Immature natural killer cell (primary cell): ENCODE measurements around the gene IGF2. TPM values are rescaled to one million over a fixed set of nuclear protein-coding genes. Genes with fewer than 3 reads are reported as not detected.

Experiments
- DNase-seq, 3 donors: peaks; one replicate each; pipeline ENCODE4 v3.0.0; 2022; ENCODE audit warnings: mixed read lengths in 1 of 3
- H3K27ac Mint-ChIP-seq, 6 donors: one replicate each; pipeline ENCODE4 v1.8.0; 2020; ENCODE audit warnings: mixed read lengths in 6 of 6, mild to moderate bottlenecking in 5 of 6, inconsistent platforms in 4 of 6, moderate library complexity in 3 of 6
- H3K27me3 Mint-ChIP-seq, 3 donors: one replicate each; pipeline ENCODE4 v1.8.0; 2020 to 2021; ENCODE audit warnings: low read depth in 3 of 3, mild to moderate bottlenecking in 3 of 3, mixed read lengths in 3 of 3, moderate library complexity in 3 of 3, inconsistent platforms in 1 of 3
- H3K36me3 Mint-ChIP-seq, 3 donors: one replicate each; pipeline ENCODE4 v1.8.0; 2020; ENCODE audit warnings: mixed read lengths in 3 of 3, inconsistent platforms in 2 of 3, mild to moderate bottlenecking in 2 of 3
- H3K4me1 Mint-ChIP-seq, 2 donors: one replicate each; pipeline ENCODE4 v1.8.0; 2020; ENCODE audit warnings: inconsistent platforms in 2 of 2, mild to moderate bottlenecking in 2 of 2, mixed read lengths in 2 of 2, moderate library complexity in 1 of 2
- H3K4me3 Mint-ChIP-seq, 5 donors: one replicate each; pipeline ENCODE4 v1.8.0; 2020; ENCODE audit warnings: mild to moderate bottlenecking in 5 of 5, mixed read lengths in 5 of 5, inconsistent platforms in 3 of 5, moderate library complexity in 3 of 5
- H3K9me3 Mint-ChIP-seq, 6 donors: one replicate each; pipeline ENCODE4 v1.8.0; 2020; ENCODE audit warnings: mild to moderate bottlenecking in 6 of 6, mixed read lengths in 6 of 6, inconsistent platforms in 4 of 6, moderate library complexity in 3 of 6
- polyA plus RNA-seq, 3 donors: library from polyadenylated mRNA; unstranded; fragments of 300-500 nt; fragmentation: Illumina TruSeq; gene quantifications; one replicate each; pipeline ENCODE4 v1.2.3, GENCODE V29; 2021

The IGF2 gene
- polyA plus RNA-seq, 3 donors from 2014 or later = not detected

DNA sequence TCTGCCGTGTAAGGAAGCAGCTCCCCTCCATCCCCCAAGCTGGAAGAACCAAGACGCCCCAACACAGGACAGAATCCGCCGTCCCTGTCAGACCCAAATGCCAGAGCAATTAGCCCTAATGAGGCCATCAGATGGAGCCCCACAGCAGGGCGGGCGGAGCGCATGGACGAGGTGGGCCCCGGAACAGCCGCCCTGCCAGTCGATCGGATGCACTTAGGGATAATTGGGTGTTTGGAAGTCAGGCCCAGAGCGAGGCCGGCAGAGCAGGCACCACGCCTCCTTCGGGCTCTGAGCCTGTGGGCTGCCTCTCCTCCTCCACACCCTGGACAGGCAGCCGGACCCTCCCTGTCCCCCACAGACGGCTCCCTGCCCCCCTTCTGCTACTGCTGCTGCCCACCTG is 37.9 kb upstream of the IGF2 start:
- Mint-ChIP-seq H3K27ac (no peak overlapping the region), H3K36me3 (no peaks in the 10 kb centered on the region), H3K4me1 (no peaks in the 10 kb centered on the region), H3K9me3 (no peaks in the 10 kb centered on the region), H3K27me3 (peaks cover 0 to 1% (median 0%) of the 10 kb centered on the region in 3 donors), H3K4me3 (no peak overlapping the region)
- DNase-seq = no peak

DNA sequence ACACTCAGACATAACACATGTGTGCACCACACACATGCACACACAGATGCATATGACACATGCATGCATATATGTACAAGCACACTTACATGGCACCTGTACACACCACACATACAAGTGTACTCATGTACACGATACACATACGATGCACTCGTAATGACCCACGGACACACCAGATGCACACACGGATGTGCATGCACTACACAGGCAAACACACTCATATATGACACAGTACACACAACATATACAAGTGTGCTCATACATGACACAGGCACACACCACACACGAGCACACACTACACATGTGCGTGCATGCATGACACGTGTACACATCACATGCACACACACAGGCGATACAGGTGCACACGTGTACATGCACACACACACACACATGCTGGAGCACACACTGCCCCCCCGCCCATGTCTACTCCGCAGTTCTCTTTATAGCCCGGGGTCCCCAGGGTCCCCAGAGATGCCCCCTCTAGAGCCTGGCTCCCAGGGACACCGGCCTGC is 37.3 kb upstream of the IGF2 start:
- Mint-ChIP-seq H3K4me1 (no peaks in the 10 kb centered on the region), H3K27ac (no peak overlapping the region), H3K27me3 (peaks cover 0 to 1% (median 0%) of the 10 kb centered on the region in 3 donors)

DNA sequence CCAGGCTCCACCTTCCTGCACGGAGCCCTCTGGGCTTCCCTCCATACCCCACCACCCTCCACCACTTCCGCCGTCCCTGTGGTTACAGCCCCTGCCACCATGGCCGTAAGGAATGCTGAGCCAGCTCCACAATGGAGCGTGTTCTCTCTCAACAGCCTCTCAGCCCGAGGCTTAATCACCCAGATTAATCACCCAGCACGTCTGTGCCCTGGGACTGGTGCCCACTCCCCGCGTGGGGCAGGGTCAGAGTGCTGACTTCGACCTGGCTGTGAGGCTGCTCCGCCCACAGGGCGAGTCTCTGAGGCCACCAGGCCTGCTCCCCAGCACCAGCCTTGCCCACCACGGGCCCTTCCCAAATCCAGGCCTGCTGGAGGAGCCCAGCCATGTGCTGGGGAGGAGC is 36.5 kb upstream of the IGF2 start:
- no peaks in the 10 kb centered on the region for H3K36me3 Mint-ChIP-seq
- H3K4me3 Mint-ChIP-seq = no peak overlapping the region
- H3K4me1 Mint-ChIP-seq = no peaks in the 10 kb centered on the region
- H3K9me3 Mint-ChIP-seq = no peaks in the 10 kb centered on the region
- H3K27me3 Mint-ChIP-seq = peaks cover 0 to 1% (median 0%) of the 10 kb centered on the region in 3 donors
- DNase-seq = no peak
- H3K27ac Mint-ChIP-seq = no peak overlapping the region

More for the DNA sequence above, 37.3 kb upstream of the IGF2 start:
- no peak for DNase-seq
- Mint-ChIP-seq H3K36me3 (no peaks in the 10 kb centered on the region), H3K4me3 (no peak overlapping the region), H3K9me3 (no peaks in the 10 kb centered on the region)

DNA sequence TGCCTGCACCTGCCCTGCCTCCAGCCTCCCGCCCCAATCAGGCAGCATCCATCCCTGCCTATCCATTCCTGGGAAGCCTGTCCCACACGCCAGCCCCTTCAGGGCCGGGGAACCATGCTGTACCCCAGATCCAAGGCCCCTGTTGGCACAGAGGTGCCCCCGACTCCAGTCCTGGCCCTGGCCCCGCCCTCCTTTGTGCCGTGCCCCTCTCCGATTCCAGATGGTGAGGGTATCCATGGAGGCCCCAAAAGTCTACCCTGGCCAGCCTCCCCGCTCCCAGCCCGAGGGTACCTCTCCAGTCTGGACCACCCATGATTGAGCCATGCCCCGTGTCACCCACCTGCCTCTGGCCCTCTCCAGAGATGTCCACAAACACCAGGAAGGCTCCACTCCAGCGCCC is 35.2 kb upstream of the IGF2 start:
- Mint-ChIP-seq H3K36me3 (no peaks in the 10 kb centered on the region), H3K27ac (no peak overlapping the region), H3K4me3 (no peak overlapping the region), H3K9me3 (no peaks in the 10 kb centered on the region), H3K27me3 (peaks cover 0 to 1% (median 0%) of the 10 kb centered on the region in 3 donors), H3K4me1 (no peaks in the 10 kb centered on the region)
- no peak for DNase-seq

DNA sequence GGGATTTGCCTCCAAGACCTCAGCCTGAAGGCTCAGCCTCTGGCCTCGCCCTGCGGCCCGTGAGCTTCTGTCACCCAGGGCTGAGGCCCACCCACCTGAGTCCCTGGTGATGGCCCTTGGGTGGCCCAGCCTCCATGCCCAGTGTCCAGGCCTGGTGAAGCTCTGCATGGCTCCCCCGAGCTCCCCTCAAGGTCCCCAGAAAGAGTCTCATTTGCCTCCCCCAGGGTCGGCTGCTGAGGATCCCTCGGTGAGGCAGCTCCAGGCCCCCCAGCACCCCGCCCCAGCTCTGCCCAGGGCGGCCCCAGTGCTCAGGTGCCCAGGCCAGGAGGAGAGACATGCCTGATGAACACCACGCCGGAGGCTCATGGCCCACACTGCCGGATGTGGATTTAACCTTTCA is 34.6 kb upstream of the IGF2 start:
- no peak overlapping the region for H3K27ac Mint-ChIP-seq
- no peaks in the 10 kb centered on the region for H3K36me3 Mint-ChIP-seq
- DNase-seq = no peak
- H3K4me3 Mint-ChIP-seq = no peak overlapping the region
- no peaks in the 10 kb centered on the region for H3K9me3 Mint-ChIP-seq
- H3K4me1 Mint-ChIP-seq = no peaks in the 10 kb centered on the region
- peaks cover 0 to 1% (median 0%) of the 10 kb centered on the region in 3 donors for H3K27me3 Mint-ChIP-seq

DNA sequence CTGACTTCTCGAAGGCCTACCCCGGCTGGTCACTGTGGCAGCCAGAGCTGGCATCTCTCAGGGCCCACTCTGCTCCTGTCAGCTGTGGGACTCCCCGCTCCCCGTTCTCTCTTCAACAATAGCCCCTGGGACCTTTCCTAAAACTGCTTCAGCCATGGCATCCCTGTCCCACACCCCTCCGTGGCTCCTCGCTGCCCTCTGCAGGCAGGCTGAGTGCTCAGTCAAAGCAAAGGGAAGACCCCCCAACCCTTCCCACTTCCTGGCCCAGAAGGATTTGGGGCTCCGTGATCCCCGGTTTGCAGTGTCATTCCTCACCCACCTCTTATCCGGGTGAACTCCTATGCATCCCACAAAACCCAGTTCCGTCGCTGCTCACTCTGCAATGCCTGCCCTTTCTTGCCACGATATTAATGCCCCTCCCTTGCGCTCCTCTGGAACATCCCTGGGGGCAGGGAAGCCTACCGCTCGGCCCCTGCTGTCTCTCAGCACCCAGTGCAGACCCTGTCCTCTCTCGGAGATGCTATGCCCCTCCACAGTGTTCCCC is 34.0 kb upstream of the IGF2 start:
- Mint-ChIP-seq H3K27ac (no peak overlapping the region), H3K9me3 (no peaks in the 10 kb centered on the region), H3K36me3 (no peaks in the 10 kb centered on the region), H3K27me3 (peaks cover 0 to 1% (median 0%) of the 10 kb centered on the region in 3 donors), H3K4me1 (no peaks in the 10 kb centered on the region), H3K4me3 (no peak overlapping the region)
- no peak for DNase-seq

DNA sequence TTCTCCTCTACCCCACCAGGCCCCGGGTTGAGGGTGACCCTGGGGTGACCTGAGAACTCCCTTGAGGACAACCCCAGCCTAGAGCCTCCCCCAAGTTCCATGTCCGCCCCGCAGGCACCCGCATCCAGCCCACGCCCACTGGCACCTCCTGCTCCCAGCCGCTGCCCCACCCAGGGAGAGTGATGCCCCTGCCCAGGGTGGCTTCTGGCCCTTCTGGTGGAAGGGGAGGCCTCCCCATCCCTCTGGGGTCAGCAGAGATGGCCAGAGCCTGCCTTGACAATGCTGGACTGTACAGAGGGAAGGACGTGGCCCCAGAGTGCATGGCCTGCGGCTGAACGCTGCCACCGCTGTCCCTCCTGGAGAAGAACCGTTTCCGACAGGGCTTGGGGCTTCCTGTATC is 33.5 kb upstream of the IGF2 start:
- no peak for DNase-seq
- no peaks in the 10 kb centered on the region for H3K9me3 Mint-ChIP-seq
- H3K36me3 Mint-ChIP-seq = no peaks in the 10 kb centered on the region
- no peak overlapping the region for H3K27ac Mint-ChIP-seq
- no peaks in the 10 kb centered on the region for H3K4me1 Mint-ChIP-seq
- no peak overlapping the region for H3K4me3 Mint-ChIP-seq
- H3K27me3 Mint-ChIP-seq = peaks cover 0 to 1% (median 0%) of the 10 kb centered on the region in 3 donors

DNA sequence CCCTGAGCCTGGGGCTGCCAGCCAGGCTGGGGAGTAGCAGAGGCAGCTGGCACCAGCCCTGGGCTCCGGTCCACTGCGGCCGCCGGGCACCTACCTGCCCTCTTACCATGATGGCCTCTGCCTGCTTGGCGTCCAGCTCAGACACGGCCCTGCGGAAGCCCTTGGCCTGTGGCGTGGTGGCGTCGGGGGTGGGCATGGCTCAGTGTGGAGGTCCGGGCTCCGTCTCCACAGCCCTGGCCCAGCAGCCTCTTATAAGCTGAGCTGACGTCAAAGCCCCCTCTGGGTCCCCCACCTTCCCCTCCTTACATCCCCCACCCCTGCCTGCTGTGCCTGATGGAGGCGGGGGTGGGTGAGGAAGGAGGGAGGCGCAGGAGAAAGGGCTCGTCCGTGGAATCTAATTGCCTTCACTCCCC is 32.4 kb upstream of the IGF2 start, which contains the start of gene TH:
Gene TH (minus strand): TSS at position 225 of the 413 bp plus-strand sequence. CDS start 29 bp downstream, at position 196.
- no peak within 1 kb of the TSS for H3K4me3 Mint-ChIP-seq
- no peak within 1 kb of the TSS for H3K27ac Mint-ChIP-seq

DNA sequence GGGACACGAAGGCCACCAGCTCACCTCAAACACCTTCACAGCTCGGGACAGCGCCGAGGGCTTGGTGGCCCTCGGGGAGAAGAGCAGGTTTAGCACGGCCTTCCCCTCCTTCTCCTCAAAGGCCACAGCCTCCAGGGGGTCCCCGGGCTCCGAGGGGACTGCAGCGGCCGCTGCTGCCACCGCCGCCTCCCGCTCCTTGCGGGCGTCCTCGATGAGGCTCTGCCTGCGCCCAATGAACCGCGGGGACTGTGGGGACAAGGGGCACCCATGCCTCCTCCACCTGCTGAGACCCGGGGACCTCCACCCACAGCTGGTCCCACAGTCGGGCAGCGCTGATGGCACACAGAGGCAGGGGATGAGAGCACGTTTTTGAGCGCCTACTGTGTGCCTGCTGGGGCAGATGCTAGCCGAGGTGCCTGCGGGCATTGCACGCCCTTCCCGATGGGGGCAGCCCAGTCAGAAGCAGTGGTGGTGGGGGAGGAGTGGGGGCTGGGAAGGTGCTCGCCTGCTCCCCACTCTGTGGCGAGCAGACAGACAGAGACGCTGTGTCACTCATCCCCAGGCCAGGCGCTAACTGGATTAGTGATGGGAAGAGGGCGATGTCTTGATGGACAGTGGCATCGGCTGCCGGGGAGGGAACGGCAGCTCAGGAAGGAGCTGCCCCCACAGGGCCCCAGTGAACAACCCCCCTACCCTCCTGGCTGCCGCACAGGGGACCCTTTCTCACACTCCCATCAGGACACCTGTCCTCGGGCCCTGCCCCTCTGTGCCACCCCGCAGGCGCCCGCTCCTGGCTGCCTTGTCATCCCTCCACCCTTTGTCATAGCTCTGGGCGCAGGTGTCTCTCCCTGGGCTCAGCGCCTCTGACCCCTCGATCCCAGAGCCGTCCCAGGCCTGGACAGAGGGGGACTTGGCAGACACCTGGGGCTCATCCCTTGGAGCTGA is 30.7 kb upstream of the IGF2 start:
- DNase-seq = no peak
- Mint-ChIP-seq H3K36me3 (no peaks in the 10 kb centered on the region), H3K4me3 (no peak overlapping the region), H3K27me3 (no peaks in the 10 kb centered on the region), H3K27ac (no peak overlapping the region), H3K4me1 (no peaks in the 10 kb centered on the region), H3K9me3 (no peaks in the 10 kb centered on the region)

More for the DNA sequence above, 32.4 kb upstream of the IGF2 start, which contains the start of gene TH:
- Mint-ChIP-seq H3K36me3 (no peaks in the 10 kb centered on the region), H3K4me1 (no peaks in the 10 kb centered on the region), H3K27me3 (peaks cover 0 to 1% (median 0%) of the 10 kb centered on the region in 3 donors), H3K9me3 (no peaks in the 10 kb centered on the region)
- no peak for DNase-seq

DNA sequence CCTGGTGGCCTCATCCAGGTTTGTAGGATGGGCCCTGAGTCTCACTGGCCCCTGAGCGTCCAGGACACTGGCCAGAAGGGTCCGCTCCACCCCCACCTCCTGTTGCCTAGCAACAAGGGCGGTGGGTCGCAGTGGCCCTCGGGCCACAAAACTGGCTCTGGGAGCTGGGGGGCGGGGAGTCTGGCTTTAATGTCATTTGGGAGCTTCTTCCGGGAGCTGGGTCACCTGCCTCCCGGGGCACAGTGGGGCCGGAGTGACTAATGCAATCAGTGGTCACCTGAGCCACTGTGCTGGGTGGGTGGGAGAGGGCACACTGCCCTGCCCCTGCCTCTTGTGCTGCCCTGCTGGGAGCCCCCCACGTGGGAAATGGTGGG is 29.8 kb upstream of the IGF2 start:
- H3K27ac Mint-ChIP-seq = no peak overlapping the region
- no peaks in the 10 kb centered on the region for H3K36me3 Mint-ChIP-seq
- H3K4me3 Mint-ChIP-seq = no peak overlapping the region
- H3K4me1 Mint-ChIP-seq = no peaks in the 10 kb centered on the region
- no peak for DNase-seq
- H3K27me3 Mint-ChIP-seq = no peaks in the 10 kb centered on the region
- H3K9me3 Mint-ChIP-seq = no peaks in the 10 kb centered on the region

DNA sequence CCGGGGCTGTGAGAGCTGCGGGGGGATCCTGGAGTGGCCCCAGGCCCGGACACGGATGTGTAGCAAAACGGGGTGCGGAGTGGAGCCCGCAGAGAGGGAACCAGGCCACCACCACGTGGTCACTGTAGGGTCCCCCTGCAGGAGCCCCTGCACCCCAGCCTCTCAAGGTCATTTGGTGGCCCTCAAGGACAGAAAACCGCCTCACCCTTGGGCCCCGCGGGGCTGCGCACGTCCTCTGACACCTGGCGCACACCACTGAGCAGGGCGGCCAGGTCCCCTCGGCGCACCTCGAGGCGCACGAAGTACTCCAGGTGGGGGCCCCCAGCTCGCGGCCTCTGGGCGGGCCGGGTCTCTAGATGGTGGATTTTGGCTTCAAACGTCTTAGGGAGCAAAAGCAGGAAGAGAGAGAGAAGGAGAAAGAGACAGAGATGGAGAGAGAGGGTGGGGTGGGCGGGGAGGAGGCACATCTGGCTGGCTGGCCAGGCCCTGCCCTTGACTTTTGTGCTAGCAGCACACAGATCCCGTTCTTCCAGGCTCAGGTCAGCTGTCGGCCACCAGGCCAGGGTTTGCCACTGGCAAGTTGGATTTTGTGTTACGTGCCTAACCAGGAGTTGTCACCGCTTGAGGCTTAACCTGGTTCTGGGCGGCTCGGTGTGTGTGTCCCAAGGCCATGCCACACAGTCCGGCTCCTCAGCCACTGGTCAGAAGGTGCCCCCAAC is 29.3 kb upstream of the IGF2 start:
- Mint-ChIP-seq H3K27ac (no peak overlapping the region), H3K27me3 (no peaks in the 10 kb centered on the region), H3K36me3 (no peaks in the 10 kb centered on the region), H3K9me3 (no peaks in the 10 kb centered on the region), H3K4me1 (no peaks in the 10 kb centered on the region), H3K4me3 (no peak overlapping the region)
- DNase-seq = no peak

DNA sequence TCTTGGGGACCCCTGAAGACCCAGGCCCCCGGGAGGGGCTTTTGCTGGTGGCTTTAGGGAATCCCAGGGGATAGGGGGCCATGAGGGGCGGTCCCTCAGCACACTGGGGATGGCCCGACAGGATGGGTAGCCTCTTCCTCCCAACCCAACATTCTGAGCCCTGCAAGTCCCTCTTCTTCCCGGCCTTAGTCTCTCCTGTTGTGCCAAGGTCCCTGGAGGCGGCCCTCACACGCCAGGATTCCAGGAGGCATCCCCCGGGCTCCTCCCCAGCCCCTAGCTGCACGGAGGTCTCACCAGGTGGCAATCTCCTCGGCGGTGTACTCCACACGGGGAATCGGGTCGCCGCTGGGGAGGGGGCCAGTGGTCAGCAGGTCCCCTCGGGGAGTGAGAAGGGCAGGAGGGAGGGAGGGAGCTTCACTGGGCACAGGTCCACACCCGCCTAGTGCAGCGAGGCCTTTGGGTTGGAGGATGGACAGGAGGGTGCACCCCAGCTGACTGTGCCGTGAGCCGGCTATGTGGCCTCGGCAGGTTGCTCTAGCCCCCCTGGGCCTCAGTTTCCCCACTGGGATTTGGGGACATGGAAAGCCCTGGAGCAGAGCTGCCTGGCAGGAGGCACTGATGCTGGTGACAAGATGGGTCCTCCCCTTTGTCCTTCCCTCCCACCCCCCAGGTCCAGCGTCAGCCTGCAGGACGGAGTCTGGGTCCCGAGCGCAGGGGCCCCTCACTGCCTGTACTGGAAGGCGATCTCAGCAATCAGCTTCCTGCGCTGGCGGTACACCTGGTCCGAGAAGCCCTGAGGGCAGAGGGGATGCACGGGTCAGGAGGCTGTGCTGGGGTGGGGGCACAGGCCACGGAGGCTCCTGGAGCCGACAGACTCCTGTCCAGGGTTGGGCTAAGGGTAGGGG is 28.2 kb upstream of the IGF2 start:
- H3K27ac Mint-ChIP-seq = no peak overlapping the region
- no peak overlapping the region for H3K4me3 Mint-ChIP-seq
- H3K9me3 Mint-ChIP-seq = no peaks in the 10 kb centered on the region
- H3K4me1 Mint-ChIP-seq = no peaks in the 10 kb centered on the region
- no peaks in the 10 kb centered on the region for H3K27me3 Mint-ChIP-seq
- no peak for DNase-seq
- no peaks in the 10 kb centered on the region for H3K36me3 Mint-ChIP-seq
